Choroid plexus epithelial cell (primary cell): ENCODE results near the gene CLSTN2.

ENCODE experiments used
- DNase-seq: peaks from one replicate; pipeline ENCODE4 v3.0.0-alpha.2; 2010; ENCODE audit warnings: low read depth
- H3K4me3 ChIP-seq: 2 replicates; pipeline ENCODE4 v1.5.1; 2011; ENCODE audit warnings: low read depth, mild to moderate bottlenecking, control low read depth, low read length, moderate library complexity
- TF ChIP-seq, protein P1 (sequence below): conservative IDR thresholded peaks from 2 replicates; pipeline ENCODE4 v1.5.1; 2011; ENCODE audit warnings: low read depth, mild to moderate bottlenecking, control low read depth, inconsistent platforms, low read length, moderate library complexity

The CLSTN2 gene

GRCh38 chr3:140572334-140572733 is 637.3 kb downstream of the CLSTN2 start:
- no peak for DNase-seq
- TF ChIP-seq, protein P1, sequence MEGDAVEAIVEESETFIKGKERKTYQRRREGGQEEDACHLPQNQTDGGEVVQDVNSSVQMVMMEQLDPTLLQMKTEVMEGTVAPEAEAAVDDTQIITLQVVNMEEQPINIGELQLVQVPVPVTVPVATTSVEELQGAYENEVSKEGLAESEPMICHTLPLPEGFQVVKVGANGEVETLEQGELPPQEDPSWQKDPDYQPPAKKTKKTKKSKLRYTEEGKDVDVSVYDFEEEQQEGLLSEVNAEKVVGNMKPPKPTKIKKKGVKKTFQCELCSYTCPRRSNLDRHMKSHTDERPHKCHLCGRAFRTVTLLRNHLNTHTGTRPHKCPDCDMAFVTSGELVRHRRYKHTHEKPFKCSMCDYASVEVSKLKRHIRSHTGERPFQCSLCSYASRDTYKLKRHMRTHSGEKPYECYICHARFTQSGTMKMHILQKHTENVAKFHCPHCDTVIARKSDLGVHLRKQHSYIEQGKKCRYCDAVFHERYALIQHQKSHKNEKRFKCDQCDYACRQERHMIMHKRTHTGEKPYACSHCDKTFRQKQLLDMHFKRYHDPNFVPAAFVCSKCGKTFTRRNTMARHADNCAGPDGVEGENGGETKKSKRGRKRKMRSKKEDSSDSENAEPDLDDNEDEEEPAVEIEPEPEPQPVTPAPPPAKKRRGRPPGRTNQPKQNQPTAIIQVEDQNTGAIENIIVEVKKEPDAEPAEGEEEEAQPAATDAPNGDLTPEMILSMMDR = no peak

GRCh38 chr3:140573011-140573410 is 638.0 kb downstream of the CLSTN2 start:
- H3K4me3 ChIP-seq = no peak overlapping the region
- no peak for DNase-seq
- TF ChIP-seq, protein P1 = no peak

More at GRCh38 chr3:140572334-140572733, 637.3 kb downstream of the CLSTN2 start:
- H3K4me3 ChIP-seq = no peak overlapping the region

DNA sequence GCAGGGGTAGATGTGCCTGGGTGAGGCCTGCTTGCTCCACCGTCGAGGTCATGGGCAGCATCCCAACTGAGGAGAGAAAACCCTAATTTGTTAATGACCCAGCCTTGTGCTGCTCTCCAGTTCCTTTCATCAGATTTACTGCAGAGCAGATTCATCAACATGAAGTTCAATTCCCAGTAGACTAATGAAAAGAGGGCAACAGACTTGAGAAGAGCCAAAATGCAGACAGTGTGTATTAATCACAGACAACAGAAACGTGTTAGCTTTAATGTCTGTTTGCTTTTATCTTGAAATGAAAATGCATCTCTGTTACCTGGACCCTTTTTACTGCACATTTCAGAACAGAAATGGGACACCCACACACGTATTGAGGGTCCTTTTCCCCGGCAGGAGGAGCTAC is 639.4 kb downstream of the CLSTN2 start:
- no peak overlapping the region for H3K4me3 ChIP-seq
- DNase-seq = no peak
- TF ChIP-seq, protein P1 = no peak

- TF ChIP-seq, protein P1 = no peak
- no peak overlapping the region for H3K4me3 ChIP-seq
- DNase-seq = no peak
These were observed 641.5 kb downstream of the CLSTN2 start for GRCh38 chr3:140576449-140576848.

DNA sequence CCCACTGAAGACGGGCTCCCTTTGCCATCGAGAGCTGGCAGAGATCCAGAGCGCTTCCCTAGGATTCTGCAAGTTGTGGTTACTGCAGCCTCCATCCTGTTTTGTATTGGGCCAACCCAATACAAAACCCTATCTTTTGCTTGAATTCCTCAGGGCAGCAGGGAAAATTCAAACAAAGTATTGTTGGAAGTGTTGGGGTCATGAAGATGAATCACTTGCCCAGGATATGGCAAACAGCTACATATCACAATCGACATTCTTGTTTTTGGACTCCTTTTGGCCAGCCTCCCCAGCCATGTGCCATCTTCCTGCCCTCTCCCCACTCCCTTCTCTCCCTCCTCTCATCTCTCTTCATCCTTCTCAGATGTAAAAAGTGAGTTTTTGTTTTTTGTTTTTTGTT is 642.9 kb downstream of the CLSTN2 start:
- TF ChIP-seq, protein P1 = no peak
- DNase-seq = no peak
- H3K4me3 ChIP-seq = no peak overlapping the region

GRCh38 chr3:140579260-140579659 is 644.3 kb downstream of the CLSTN2 start:
- no peak for DNase-seq
- TF ChIP-seq, protein P1 = no peak
- H3K4me3 ChIP-seq = no peak overlapping the region

DNA sequence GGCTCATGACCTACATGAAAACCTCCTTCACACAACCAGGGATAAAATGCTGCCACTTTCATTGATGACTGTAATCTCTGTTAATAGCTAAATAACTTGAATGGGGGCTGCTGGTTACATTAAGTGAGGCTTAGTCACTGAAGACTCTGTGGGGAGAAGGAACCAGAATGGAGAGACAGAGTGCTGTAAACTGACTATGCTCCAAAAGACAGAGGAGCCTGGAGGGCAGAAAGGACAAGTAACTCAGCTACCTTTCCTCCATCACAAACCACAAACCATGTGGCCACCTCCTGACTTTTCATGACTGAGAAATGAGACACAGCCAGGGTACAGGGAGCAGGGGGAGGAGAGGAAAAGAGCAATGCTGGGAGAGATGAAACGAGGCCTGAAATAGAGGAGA is 645.8 kb downstream of the CLSTN2 start:
- no peak overlapping the region for H3K4me3 ChIP-seq
- peak; percentile 35 for DNase-seq
- TF ChIP-seq, protein P1 = no peak
